Activated naive CD8-positive, alpha-beta T cell treated with anti-CD3 and anti-CD28 coated beads for 36 hours (primary cell): ENCODE data around the gene HSP90AA1. TPM values are rescaled to one million over a fixed set of nuclear protein-coding genes. Genes with fewer than 3 reads are reported as not detected.

Experiments used
- DNase-seq: peaks from one replicate; pipeline ENCODE4 v3.0.0; 2021
- H3K27ac Mint-ChIP-seq: one replicate; pipeline ENCODE4 v1.8.0; 2022; ENCODE audit warnings: mild to moderate bottlenecking, moderate library complexity, mixed read lengths
- H3K27me3 Mint-ChIP-seq: one replicate; pipeline ENCODE4 v1.8.0; 2022; ENCODE audit warnings: mild to moderate bottlenecking, mixed read lengths
- H3K36me3 Mint-ChIP-seq: one replicate; pipeline ENCODE4 v1.8.0; 2021; ENCODE audit warnings: mild to moderate bottlenecking, mixed read lengths
- H3K4me1 Mint-ChIP-seq: one replicate; pipeline ENCODE4 v1.8.0; 2021; ENCODE audit warnings: mixed read lengths
- H3K4me3 Mint-ChIP-seq: one replicate; pipeline ENCODE4 v1.8.0; 2022; ENCODE audit warnings: mild to moderate bottlenecking, moderate library complexity, mixed read lengths
- H3K9me3 Mint-ChIP-seq: one replicate; pipeline ENCODE4 v1.8.0; 2022; ENCODE audit warnings: mixed read lengths
- total RNA-seq, 2 experiments: library from RNA; stranded (reverse); gene quantifications; one replicate each; pipeline ENCODE4 v1.2.3, GENCODE V29; 2021

The HSP90AA1 gene
- total RNA-seq, 2 experiments from 2014 or later = 1,485 to 1,535 TPM

DNA sequence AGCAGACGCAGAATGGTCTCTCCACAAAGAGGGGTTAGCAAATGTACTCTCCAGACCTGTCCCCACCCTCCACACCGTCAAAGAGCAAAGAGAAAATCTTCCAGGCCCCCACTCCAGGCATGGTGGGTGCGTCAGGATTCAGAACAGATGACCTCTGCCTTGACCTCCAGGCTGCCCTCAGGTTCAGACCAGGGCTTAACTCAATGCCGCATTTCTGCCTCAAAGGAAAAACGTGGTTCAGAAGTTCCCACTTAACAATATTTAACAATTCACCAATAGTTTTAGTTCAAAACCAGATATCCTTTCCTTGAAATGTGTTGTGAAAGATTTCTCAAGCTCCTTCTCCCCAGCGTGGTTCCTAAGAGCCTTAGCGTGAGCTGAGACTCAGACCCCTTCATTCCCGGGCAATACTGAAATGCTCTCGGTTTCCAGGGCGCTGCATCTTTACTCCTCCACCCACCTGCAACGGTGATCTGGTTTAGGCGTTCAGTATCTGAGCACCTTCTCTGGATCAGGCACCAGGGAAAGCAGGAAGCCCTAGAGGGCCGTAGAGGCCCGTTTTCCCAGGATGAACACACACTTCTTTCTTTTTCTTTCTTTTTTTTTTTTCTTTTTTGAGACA, 22.9 kb downstream of the HSP90AA1 start:
- no peaks in the 10 kb centered on the region for H3K36me3 Mint-ChIP-seq
- H3K9me3 Mint-ChIP-seq = no peaks in the 10 kb centered on the region
- no peak overlapping the region for H3K4me3 Mint-ChIP-seq
- no peak overlapping the region for H3K27ac Mint-ChIP-seq
- DNase-seq = no peak
- no peaks in the 10 kb centered on the region for H3K4me1 Mint-ChIP-seq
- no peaks in the 10 kb centered on the region for H3K27me3 Mint-ChIP-seq

DNA sequence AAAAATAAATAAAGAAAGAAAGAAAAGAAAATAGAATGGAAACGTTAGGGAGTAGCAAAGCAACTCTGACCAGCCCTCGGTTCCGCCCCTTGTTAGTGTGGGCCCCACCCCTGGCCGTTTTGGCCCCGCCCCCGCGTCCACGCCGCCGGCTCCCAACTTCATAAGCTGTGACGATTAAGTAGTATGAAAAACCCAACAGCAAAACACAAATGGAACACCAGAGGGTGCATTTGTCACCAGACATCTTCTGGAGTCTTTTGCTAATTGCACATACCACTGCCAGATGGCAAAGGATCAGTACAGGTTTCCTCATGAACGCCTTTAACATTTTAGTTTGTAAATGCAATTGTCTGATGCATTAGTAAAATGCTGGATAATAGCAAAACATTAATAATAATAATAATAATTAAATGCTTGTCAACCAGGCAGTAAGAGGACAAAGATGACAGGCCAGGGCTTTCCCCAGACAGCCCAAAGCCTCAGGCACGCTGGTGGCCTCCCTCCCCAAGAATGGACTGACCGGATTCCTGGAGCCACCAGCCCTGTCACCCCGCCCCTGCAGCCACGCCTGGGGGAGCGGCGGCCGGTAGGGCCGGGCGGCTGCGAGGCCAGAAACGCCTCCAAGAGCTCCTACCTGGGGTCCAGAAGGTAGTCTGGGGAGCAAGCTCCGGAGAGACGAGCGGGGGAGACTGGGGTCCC, 23.6 kb downstream of the HSP90AA1 start:
- peak; percentile 69 for DNase-seq
- no peak overlapping the region for H3K27ac Mint-ChIP-seq
- no peaks in the 10 kb centered on the region for H3K36me3 Mint-ChIP-seq
- no peaks in the 10 kb centered on the region for H3K4me1 Mint-ChIP-seq
- H3K27me3 Mint-ChIP-seq = no peaks in the 10 kb centered on the region
- H3K9me3 Mint-ChIP-seq = no peaks in the 10 kb centered on the region
- H3K4me3 Mint-ChIP-seq = no peak overlapping the region

DNA sequence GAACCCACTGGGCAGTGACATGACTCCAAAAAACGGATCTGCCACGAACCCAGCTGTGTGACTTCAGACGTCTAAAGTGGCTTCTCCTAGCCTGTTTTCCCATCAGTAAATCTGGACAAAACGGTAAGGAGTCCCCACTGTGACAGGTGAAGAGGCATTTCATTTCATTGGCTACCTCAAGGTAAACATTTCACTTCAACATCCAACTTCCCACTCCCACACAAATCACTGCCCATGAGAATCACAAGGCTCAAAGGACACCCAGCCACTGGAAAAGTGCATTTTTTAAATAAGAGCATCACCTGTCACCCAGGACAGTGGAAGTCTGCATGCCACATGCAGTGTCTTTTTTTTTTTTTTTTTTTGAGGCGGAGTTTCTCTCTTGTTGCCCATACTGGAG, 27.9 kb downstream of the HSP90AA1 start:
- Mint-ChIP-seq H3K4me3 (no peak overlapping the region), H3K27ac (no peak overlapping the region), H3K36me3 (peaks cover 2% of the 10 kb centered on the region), H3K4me1 (no peaks in the 10 kb centered on the region), H3K27me3 (no peaks in the 10 kb centered on the region), H3K9me3 (no peaks in the 10 kb centered on the region)
- DNase-seq = no peak

DNA sequence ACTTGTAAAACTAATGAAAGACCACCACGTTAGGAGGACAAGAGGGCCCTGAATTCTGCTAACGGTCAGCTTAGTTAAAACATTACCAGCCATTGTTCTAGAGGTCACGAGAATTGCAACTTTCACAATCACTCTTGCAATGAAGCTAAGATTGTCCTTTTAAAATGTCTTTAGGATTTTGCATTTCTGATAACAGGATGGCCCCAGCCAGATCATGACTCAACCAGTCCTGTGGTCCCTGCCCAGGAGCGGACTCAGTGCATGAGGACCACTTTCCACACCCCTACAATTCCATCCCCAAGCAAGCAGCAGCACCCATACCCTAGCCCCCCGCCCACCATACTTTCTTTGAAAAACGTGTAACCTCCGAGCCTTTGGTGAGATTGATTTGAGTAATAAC, 28.7 kb downstream of the HSP90AA1 start:
- Mint-ChIP-seq H3K4me1 (no peaks in the 10 kb centered on the region), H3K9me3 (no peaks in the 10 kb centered on the region), H3K36me3 (peaks cover 4% of the 10 kb centered on the region), H3K27ac (no peak overlapping the region), H3K4me3 (no peak overlapping the region), H3K27me3 (no peaks in the 10 kb centered on the region)
- no peak for DNase-seq

DNA sequence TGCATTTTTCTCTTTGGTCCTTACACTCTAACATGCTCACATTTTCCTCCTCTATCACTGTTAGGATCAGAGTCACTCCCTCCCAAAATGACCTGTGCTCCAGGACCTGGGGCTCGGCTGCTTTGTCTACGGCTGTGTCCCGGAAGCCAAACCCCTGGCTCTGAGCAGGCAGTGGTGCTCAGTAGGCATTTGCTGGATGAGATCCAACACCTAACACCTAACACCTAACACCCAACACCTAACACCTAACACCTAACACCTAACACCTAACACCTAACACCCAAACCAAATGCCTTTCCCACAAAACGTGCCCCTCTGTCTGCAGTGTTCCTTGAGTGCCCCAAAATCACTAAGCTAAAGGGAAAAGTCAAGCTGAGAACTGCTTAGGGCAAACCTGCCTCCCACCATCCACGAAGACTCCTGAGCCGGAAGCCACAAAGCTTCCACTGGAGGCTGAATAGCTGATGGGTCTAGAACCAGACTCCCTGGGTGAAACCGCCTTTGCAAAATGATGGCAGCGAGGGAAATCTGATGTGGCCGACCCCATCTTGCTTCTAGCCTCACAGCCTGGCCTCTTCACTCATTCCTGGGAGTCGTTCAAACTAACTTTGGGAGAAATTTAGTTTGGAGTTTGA, 29.2 kb downstream of the HSP90AA1 start:
- H3K27me3 Mint-ChIP-seq = no peaks in the 10 kb centered on the region
- no peak overlapping the region for H3K27ac Mint-ChIP-seq
- H3K9me3 Mint-ChIP-seq = no peaks in the 10 kb centered on the region
- DNase-seq = no peak
- peaks cover 7% of the 10 kb centered on the region for H3K36me3 Mint-ChIP-seq
- no peak overlapping the region for H3K4me3 Mint-ChIP-seq
- no peaks in the 10 kb centered on the region for H3K4me1 Mint-ChIP-seq

DNA sequence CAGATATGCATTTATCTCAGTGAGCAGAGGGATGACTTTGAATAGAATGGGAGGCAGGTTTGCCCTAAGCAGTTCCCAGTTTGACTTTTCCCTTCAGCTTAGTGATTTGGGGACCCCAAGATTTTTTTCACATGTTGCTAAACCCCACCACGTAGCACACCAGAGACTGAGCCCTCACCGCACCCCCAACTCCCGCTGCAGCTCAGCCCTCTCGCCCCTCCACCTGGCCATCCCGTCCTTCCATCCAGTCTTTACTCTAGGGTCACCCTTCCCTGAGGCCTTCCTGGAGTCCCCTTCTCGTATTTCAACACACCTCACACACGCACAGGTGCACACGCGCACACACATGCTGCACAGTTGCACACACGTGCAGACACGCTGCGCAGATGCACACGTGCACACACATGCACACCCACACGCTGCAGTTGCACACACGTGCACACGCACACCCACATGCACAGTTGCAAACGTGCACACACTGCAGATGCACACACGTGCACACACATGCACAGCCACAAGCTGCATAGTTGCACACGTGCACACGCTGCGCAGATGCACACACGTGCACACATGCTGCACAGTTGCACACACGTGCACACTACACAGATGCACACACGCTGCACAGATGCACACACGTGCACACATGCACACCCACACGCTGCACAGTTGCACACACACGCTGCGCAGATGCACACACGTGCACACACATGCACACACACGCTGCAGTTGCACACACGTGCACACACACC, 30.0 kb downstream of the HSP90AA1 start:
- Mint-ChIP-seq H3K4me1 (no peaks in the 10 kb centered on the region), H3K36me3 (peaks cover 14% of the 10 kb centered on the region), H3K4me3 (no peak overlapping the region), H3K27ac (no peak overlapping the region), H3K9me3 (no peaks in the 10 kb centered on the region), H3K27me3 (no peaks in the 10 kb centered on the region)
- no peak for DNase-seq

DNA sequence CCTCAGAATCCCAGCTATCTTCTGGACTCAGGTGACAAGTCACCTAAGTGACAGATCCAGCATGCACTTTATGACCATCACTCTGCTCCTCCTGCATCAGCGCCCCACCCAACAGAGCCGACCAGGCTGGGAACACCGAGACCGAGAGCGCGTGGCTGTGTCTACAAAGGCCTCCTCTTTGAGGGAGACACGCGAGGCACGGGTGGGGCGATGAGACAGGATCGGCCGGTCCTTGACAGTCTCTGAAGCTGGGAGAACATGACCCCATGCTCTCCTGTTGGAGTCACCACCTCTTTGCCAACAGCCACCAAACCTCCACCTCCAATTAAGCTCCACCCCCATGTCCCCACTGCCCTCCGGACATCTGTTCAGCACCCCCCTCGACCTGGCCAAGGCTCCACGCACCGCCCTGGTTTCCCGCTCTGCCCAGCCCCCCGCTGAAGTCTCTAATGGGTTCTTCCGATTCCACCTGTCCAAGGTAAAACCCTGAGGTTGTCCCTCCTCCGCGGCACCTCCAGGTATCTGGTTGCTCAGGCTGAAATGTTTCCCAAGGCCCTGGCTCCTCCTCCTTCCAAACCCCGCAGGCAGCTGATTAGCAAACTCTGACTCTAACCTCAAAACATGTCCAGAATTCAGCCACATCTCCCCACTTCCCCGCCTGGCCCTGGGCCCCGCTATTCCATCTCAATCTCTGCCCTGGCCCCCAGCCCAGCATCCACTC, 31.5 kb downstream of the HSP90AA1 start:
- no peaks in the 10 kb centered on the region for H3K4me1 Mint-ChIP-seq
- H3K36me3 Mint-ChIP-seq = peaks cover 19% of the 10 kb centered on the region
- no peaks in the 10 kb centered on the region for H3K9me3 Mint-ChIP-seq
- no peaks in the 10 kb centered on the region for H3K27me3 Mint-ChIP-seq
- H3K27ac Mint-ChIP-seq = peak overlapping the region; percentile 45
- no peak overlapping the region for H3K4me3 Mint-ChIP-seq
- no peak for DNase-seq

DNA sequence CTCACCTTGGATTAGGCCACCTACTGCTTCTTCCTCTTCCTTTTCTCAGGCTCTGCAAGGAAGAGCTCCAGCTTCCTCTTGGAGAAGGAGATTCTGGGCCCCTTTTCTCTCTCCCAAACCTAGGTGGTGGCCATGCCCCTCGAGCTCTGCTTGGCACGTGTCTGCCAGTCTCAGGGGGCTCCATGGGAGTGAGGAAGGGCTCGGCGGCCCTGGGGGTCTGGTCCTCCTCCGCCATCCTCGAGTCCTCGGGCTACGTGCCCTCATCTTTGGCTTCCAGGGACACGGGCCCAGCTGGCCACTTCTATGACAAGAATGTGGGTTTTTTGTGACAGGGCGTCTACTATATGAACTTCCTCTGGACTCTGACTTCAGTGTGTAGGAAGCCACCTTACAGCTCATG, 34.3 kb downstream of the HSP90AA1 start:
- H3K4me3 Mint-ChIP-seq = no peak overlapping the region
- no peak for DNase-seq
- H3K9me3 Mint-ChIP-seq = no peaks in the 10 kb centered on the region
- H3K4me1 Mint-ChIP-seq = no peaks in the 10 kb centered on the region
- peaks cover 20% of the 10 kb centered on the region for H3K36me3 Mint-ChIP-seq
- H3K27ac Mint-ChIP-seq = no peak overlapping the region
- no peaks in the 10 kb centered on the region for H3K27me3 Mint-ChIP-seq

DNA sequence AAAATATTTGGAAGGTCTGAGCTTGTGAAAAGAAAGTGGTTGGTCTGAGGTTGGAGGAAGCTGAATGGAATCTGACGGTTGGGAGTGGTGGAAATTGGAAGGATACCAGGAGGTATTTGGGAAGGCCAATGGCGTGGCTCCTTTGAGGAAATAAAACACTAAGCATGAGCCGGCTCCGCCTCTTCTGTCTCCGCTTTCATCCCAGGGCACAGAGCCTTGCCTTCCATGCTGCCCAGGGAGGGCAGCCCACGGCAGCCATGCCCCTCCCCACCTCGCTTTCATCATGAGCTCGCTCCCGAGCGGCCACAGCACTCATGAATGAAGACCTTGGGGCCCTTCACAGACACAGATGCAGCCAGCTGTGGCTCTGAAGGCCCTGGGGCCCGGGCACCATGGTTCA, 36.2 kb downstream of the HSP90AA1 start:
- Mint-ChIP-seq H3K4me1 (no peaks in the 10 kb centered on the region), H3K36me3 (peaks cover 23% of the 10 kb centered on the region), H3K27ac (no peak overlapping the region), H3K27me3 (no peaks in the 10 kb centered on the region), H3K9me3 (no peaks in the 10 kb centered on the region), H3K4me3 (no peak overlapping the region)
- DNase-seq = no peak

DNA sequence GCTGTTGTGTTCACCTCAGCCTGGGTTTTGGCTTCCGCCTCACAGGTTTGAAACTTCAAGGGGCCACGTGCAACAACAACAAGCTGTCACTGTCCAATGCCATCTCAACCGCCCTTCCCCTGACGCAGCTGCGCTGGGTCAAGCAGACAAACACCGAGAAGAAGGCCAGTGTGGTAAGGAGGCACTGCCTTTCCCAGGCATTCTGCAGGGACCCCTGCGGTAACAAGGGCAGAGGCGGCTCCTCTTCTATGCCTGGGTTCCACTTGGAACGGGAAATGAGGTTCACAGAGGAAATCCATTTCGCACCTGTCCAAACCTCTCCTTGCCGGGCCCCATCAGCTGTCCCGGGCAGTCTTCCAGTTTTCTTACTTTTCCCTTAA, 36.8 kb downstream of the HSP90AA1 start:
- Mint-ChIP-seq H3K4me3 (no peak overlapping the region), H3K27ac (no peak overlapping the region), H3K4me1 (no peaks in the 10 kb centered on the region), H3K27me3 (no peaks in the 10 kb centered on the region), H3K36me3 (peaks cover 22% of the 10 kb centered on the region), H3K9me3 (no peaks in the 10 kb centered on the region)
- no peak for DNase-seq

DNA sequence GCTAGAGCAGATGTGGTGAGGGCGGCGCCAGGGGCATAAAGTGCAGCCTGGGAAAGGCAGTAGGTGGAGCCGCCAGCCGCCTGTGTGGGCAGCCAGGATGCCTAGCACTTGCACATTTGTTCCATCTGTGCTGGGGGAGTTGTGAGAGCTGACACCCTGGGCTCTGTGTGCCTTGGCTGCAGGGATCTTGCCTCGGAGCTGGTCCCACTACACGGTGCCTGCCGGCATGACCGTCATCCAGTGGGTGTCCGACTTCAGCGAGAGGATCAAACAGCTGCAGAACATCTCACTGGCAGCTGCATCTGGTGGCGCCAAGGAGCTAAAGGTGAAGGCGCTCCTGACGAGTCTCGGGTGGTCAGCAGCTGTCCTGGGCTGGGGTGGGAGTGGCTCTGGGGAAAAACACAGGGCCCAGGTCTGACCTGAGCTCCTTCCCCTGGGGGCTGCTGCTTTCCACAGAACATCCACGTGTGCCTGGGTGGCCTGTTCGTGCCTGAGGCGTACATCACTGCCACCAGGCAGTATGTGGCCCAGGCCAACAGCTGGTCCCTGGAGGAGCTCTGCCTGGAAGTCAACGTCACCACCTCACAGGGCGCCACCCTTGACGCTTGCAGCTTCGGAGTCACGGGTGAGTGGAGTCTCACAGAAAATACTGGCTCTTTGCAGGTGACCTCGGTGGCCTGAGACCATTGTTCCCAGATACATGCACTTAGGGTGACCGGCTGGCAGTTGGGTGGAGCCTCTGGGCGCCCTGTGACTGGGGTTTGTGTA, 37.4 kb downstream of the HSP90AA1 start:
- no peaks in the 10 kb centered on the region for H3K4me1 Mint-ChIP-seq
- H3K4me3 Mint-ChIP-seq = no peak overlapping the region
- H3K27me3 Mint-ChIP-seq = no peaks in the 10 kb centered on the region
- H3K27ac Mint-ChIP-seq = no peak overlapping the region
- peaks cover 21% of the 10 kb centered on the region for H3K36me3 Mint-ChIP-seq
- no peaks in the 10 kb centered on the region for H3K9me3 Mint-ChIP-seq
- no peak for DNase-seq

DNA sequence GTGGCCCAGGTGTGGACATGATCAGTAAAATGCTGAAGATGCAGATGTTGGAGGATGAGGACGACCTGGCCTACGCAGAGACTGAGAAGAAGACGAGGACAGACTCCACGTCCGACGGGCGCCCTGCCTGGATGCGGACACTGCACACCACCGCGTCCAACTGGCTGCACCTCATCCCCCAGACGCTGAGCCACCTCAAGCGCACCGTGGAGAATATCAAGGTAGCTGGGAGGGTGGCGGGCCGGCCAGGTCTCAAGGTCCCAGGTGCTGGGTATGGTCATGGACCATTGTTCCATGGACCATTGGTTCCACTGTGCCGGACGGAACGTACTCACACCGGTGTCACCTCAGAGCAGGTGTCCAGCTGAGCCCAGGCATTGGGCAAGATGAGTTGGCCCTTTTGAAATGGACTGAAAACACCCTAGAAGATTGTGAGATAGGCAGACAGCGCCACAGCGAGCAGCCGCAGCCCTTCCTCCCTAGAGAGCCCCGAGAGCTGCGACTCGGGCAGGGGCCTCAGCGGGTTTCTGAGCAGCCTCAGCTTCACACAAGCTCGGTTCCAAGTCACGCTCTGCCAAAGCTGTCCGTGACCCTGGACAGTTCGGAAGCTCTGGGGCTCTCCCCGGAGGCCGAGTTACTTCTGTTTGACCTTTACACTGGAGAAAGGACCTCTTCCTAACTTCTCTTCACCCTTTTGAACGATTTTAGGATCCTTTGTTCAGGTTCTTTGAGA, 38.9 kb downstream of the HSP90AA1 start:
- no peak for DNase-seq
- no peaks in the 10 kb centered on the region for H3K27me3 Mint-ChIP-seq
- H3K9me3 Mint-ChIP-seq = no peaks in the 10 kb centered on the region
- no peak overlapping the region for H3K4me3 Mint-ChIP-seq
- H3K27ac Mint-ChIP-seq = no peak overlapping the region
- H3K4me1 Mint-ChIP-seq = no peaks in the 10 kb centered on the region
- H3K36me3 Mint-ChIP-seq = peaks cover 26% of the 10 kb centered on the region

DNA sequence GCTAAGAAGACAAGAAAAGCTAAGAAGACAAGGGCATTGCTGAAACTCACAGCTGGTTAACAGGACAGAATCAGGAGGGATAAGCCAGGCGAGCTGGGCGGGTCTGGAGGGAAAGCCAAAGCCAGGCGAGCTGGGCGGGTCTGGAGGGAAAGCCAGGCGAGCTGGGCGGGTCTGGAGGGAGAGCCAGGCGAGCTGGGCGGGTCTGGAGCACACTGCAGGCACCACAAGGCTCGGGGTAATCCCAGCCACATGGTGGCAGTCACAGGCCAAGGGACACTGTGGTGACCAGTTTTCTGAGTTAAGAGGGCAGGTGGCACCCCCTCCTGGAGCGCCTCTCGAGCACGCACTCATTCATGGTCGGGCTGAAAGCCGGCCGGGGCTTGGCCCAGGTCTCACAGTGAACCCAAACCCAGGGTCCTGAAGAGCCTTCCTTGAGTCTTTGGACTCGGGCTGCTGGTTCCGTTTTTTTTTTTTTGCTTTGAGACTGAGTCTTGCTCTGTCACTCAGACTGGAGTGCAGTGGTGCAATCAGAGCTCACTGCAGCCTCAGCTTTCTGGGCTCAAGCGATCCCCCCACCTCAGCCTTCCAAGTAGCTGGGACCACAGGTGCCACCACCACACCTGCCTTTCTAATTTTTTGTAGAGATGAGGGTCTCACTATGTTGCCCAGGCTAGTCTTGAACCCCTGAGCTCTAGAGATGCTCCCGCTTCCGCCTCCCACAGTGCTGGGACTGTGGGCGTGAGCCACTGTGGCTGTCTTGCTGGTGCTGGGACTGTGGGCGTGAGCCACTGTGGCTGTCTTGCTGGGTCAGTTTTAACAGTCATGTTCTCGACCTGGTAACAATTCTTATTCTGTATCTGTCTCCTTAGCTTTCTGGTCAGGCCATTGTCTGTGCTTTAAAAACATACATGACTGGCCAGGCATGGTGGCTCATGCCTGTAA, 40.2 kb downstream of the HSP90AA1 start:
- Mint-ChIP-seq H3K4me1 (no peaks in the 10 kb centered on the region), H3K27ac (no peak overlapping the region), H3K9me3 (no peaks in the 10 kb centered on the region), H3K4me3 (no peak overlapping the region), H3K36me3 (peaks cover 14% of the 10 kb centered on the region), H3K27me3 (no peaks in the 10 kb centered on the region)
- peak; percentile 17 for DNase-seq
